ENCODE data around the gene BTBD16.

Gene BTBD16

DNA sequence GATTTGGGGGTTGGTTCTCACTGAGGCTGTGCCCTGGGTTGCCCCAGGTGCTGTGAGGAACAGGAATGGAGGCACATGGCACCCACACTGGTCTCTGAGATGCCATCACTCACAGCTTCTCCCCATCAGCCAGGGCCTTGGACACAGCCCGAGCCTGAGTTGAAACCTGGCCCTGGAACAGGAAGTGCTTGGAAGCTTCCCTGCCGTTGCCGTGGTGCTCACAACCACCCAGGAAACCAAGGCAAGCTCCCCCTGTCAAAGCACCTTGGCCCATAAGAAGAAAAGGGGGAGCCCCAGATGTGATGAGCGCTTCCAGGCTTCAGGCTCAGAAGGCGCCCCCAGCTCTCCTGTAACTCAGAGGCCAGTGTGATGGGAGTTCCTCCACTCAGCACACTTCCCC is at the start of gene BTBD16:
Gene BTBD16 (plus strand): TSS at position 221 of the 400 bp plus-strand sequence. CDS start 3,786 bp downstream, outside the sequence.
- DNase-seq, result no peak

- no peak for DNase-seq
These were observed 49.1 kb upstream of the BTBD16 start for GRCh38 chr10:122221958-122222357.

DNA sequence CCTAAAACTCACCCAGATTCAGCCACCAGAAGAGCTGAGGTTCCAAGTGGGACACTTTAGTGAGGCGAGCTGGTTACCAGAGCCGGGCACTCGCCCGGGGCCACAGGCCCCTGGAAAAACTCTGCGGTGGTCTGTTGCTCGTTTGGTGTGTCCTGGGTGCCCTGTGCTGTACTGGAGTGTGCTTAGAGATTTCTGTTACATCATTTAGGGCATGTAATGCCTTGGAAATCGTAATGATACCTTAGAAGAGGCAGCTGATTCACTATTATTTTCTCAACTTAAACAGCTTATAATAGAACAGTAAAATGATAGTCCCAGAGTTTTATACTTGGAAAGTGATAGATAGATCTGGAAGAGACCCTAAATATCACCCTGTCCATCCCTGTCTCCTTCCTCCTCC is 48.5 kb upstream of the BTBD16 start:
- DNase-seq, result no peak

- no peak for DNase-seq
These were observed 46.9 kb upstream of the BTBD16 start for GRCh38 chr10:122224159-122224558.

DNA sequence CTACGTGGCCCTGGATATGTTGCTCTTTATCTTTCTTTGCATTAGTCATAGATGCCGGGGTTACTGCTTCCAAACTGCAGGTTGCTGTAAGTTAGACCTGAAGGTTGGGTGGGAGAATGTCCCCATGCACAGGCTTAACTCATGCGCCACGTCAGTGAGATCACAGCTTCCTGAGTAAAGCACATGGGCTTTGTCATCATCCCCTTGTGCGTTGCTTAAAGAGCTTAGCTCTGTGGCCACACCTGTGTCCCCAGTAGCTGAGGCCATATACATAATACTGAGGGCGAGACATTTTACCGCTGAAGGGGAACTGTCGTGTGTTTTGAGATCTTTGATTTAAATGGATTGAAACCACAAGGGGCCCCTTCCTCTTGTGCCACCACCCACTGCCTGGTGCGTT is 45.8 kb upstream of the BTBD16 start:
- DNase-seq, result no peak

DNA sequence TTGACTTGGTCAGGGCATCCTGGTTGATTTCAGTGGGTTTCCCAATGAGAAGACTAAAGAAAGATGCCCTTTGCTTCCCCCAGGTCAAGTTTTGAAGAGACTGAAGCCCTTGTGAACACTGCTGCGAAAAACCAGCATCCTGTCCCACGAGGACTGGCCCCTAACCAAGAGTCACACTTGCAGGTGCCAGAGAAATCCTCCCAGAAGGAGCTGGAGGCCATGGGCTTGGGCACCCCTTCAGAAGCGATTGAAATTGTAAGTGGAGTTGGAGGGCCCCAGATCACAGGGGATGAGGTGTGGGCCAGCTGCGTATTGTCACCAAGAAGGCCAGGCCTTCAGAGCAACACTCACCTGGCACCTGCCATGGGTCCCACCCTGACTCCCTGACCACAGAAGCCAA is 43.3 kb upstream of the BTBD16 start:
- DNase-seq, result no peak

GRCh38 chr10:122229666-122230065 is 41.4 kb upstream of the BTBD16 start:
- DNase-seq, result no peak

- DNase-seq, result no peak
These were observed 40.9 kb upstream of the BTBD16 start for GRCh38 chr10:122230222-122230621.

GRCh38 chr10:122232769-122233168 is 38.3 kb upstream of the BTBD16 start:
- no peak for DNase-seq

DNA sequence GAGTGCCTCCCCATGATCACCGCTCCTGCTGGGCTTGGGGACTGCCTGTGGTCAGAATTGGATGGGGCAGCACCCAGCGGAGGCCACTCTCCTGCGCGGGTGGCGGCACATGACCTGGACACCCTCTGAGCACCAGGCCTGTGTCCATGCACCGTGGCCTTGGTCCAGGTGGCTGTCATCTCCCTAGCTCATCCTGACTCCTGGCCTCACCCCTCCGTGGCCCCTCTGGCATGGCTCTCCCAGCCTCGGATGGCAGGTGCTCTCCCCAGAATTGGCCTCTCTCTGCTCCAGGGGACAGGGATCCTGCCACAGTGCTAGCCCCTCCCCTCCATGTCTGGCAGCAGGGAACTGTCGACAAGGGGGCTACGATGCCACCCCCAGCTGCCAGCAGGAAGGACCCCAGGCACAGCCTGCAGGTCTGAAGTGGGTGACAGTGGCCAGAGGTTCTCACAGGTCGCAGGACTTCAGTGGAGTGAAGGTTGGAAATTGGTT is 37.2 kb upstream of the BTBD16 start:
- no peak for DNase-seq

DNA sequence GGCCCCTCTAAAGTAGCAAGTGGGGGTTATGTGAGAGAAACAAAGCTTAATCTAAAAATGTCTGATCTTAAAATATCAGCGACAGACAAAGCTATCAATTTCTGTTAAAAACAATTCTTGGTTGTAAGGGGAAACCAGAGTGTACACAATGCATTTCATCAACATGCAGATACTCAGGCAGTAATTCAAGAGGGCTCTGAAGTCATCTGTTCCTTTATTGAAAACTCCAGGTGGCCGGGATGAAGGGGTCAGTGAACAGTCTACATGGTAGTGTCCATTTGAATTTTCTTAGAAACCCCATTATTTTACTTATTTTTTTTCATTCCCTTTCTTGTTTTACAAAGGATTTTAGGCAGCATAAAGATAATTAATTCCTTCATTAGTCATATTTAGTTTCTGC is 36.7 kb upstream of the BTBD16 start:
- DNase-seq, result no peak

DNA sequence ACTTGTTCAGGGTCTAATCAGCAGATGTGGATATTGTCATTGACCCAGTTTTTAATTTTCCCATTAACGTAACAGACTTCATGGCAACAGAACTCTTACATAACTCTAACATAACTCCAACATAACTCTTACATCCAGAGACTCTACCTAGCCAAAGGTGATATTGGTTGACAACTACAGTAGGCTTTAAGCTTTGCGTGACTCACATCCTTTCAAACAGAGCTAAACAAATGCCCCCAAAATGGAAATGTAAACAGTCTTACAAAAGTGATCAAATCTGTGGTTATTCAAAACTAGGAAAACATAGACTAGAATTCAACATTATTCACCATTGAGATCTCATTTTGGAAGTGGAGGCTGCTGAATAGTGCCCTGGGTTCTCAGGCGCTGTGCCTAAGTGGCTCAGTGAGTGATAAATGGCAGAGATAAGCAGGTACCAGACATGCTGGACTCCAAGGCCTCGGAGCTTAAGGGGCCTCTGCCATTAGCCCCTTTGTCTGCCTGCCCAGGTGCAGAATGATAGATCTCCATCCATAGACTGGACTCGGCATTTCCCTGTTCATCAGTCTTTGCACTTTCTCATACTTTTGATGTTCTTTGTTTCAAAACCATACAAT is 34.3 kb upstream of the BTBD16 start:
- DNase-seq, result no peak

GRCh38 chr10:122237331-122237990 is 33.6 kb upstream of the BTBD16 start:
- no peak for DNase-seq

GRCh38 chr10:122239578-122240257 is 31.4 kb upstream of the BTBD16 start:
- DNase-seq, result no peak

- no peak for DNase-seq
These were observed 30.7 kb upstream of the BTBD16 start for GRCh38 chr10:122240401-122240800.

DNA sequence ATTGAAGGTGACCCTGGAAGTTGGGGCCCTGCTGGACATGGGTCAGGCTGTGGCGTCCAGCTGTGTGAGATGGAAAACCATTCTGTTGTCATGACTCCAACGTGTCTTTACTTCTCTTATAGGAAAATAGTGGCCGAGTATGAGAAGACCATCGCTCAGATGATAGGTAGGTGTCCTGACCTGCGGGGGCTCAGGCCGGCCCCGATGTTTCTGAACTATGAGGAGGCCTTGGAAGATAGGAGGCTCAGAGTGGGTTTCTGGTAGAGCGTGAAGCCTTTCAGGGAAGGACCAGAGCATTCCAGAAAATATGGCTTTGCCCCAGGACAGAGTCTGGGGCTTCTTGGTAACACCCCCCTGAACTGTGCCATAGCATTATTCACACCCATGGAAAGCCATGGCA is 29.3 kb upstream of the BTBD16 start:
- no peak for DNase-seq

DNA sequence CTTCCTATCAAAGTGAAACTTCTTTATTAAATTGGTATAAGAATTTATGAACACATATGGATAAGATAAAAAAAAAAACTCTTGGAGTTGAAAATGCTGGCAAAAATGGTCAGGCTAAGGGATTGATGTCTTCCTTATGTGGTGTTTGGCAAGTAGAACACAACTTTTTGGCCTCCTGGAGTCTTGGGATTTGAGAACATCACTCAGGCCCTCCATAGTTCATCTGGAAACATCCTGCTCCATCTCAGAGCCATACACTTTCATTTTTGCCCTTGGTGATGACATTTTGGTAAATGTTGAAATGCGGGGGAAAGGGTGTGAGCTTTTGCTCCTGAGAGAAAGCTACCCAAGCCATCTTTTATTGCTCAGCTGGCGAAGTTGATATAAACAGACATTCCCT is 27.5 kb upstream of the BTBD16 start:
- no peak for DNase-seq

DNA sequence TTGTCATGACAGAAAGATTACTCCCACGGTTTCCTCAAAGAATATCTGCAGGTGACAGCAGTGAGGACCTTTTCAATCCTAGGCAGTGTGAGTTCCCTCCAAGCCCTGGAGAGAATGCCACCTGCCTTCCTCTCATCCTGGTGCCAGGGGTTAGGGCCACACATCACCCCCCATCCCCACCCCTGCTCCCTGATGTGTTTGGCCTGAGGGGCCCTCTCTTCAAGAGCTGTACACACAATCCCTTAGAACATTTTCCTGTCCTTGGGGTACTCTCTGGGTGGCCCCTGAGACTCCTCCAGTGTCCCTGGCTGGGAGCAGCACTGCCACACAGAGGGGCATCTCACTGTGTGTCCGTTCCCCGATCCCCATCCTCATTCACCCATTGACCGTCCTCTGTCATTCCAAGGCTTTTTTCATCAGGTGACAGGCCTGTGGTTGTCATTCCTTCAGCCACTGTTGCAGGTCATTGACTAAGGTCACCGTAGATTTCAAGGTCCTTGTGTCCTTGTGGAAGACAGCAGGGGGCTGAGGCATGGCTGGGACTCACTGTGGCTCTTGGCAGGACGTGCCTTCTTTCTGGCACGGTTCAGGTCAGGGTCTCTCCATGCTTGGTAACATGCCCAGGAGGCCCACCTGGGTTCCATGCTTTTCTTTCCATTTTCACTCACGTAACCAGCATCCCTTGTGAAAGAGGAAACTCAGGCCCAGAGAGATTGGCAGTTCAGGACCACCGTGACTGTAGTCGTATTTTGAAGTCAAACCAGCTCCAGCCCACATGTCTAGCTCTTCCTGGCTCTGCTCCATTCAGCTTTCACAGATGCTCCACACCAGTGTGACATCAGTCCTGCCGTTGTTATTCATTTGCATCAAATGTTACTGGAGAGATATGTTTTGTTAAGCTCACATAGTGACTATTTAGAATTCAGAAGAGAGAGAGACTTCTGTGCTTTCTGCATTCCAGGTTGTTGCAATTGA is 26.8 kb upstream of the BTBD16 start:
- DNase-seq, result no peak

DNA sequence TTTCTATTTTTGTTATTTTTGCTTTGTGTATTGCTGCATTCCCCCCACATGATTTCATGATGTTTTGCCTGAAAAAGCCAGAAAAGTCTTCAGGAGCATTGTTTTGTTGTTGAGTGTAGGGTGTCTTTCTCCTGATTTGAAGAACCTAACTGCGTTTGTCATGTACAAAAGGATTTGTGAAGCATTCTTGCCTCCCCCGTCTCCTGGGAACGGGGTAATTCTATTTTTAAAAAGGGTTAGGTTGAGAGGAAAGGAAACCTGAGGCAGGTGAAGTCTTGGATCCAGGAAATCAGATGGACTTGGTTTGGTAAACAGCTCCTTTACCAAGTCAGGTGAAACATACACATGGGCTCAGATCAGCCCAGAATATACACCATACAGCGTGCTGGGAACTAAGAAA is 26.0 kb upstream of the BTBD16 start:
- no peak for DNase-seq

GRCh38 chr10:122245897-122246296 is 25.2 kb upstream of the BTBD16 start:
- DNase-seq, result no peak

DNA sequence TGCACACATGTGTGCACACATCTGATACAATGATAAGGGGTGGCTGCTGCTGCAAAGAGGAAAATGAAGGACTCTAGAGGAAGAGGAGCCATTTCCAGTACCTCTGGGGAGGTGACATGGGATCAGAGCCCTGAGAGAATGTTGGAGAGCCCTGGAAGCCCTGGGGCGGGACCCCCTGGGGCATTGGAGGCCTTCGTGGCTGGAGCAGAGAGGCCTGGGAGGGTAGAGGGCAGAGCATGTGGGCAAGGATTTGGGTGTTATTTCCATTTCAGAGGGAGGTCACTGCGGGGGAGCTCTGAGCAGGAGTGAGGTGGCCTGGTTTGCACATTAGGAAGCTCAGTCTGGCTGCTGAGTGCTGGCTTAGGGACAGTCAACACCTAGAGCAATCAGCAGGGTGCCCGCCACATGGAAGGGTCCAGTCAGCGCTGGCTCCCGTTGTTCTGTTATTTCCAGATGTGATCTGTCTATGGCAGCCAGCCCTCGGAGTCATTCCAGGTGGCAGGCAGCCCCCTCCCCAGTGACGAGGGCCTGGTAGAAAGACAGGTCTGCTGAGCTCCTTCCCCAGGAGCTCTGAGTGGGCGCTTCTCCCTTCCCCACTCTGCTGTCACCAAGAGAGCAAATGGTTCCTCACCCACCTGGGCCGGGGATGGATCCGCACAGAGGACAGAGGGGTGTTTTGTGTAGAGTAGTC is 24.1 kb upstream of the BTBD16 start:
- DNase-seq, result no peak
